ENCODE results near the gene CPSF3.

DNA sequence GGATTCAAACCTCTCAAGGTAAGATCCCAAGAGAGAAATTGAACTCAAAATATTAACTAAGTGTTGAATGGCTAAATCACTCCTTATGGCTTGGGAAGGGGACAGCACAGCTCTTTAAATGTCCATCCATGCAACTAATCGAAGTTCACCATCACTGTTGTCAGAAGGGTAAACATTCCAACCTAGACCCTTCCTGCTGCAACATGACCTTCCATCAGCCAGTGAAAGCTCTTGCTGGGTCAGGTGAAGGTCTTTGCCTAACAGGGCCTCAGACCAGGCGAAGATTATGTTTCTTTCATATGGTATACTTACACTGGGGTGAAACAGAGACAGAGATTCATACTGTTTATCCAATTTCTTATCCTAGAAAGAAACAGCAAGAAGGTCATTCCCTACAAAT, 67.3 kb downstream of the CPSF3 start:
- TF ChIP-seq, protein P1, sequence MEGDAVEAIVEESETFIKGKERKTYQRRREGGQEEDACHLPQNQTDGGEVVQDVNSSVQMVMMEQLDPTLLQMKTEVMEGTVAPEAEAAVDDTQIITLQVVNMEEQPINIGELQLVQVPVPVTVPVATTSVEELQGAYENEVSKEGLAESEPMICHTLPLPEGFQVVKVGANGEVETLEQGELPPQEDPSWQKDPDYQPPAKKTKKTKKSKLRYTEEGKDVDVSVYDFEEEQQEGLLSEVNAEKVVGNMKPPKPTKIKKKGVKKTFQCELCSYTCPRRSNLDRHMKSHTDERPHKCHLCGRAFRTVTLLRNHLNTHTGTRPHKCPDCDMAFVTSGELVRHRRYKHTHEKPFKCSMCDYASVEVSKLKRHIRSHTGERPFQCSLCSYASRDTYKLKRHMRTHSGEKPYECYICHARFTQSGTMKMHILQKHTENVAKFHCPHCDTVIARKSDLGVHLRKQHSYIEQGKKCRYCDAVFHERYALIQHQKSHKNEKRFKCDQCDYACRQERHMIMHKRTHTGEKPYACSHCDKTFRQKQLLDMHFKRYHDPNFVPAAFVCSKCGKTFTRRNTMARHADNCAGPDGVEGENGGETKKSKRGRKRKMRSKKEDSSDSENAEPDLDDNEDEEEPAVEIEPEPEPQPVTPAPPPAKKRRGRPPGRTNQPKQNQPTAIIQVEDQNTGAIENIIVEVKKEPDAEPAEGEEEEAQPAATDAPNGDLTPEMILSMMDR (IDR thresholded peaks at IDR 0.05; ENCODE audit: low read depth, low read length): no peak
- no peak for TF ChIP-seq POLR2A (IDR thresholded peaks at IDR 0.05; ENCODE audit: extremely low read depth, insufficient read length)

Measured in NB4 (cell line).